OCI-LY3 (cell line): ENCODE data around the gene XKR7.

ENCODE experiments used
- EZH2phosphoT487 ChIP-seq: fragments of 200-600 bp; shearing (Covaris generic); IDR thresholded peaks from 2 replicates; pipeline ENCODE4 v1.6.1; 2018; ENCODE audit warnings: antibody characterized with exemption, mixed run types, low read depth
- TF ChIP-seq, protein P1 (sequence below): fragments of 200-600, 300-600 bp; sonication (generic); IDR thresholded peaks from 2 replicates; pipeline ENCODE4 v1.5.1; 2014; ENCODE audit warnings: antibody characterized with exemption, low read length, low read depth

DNA sequence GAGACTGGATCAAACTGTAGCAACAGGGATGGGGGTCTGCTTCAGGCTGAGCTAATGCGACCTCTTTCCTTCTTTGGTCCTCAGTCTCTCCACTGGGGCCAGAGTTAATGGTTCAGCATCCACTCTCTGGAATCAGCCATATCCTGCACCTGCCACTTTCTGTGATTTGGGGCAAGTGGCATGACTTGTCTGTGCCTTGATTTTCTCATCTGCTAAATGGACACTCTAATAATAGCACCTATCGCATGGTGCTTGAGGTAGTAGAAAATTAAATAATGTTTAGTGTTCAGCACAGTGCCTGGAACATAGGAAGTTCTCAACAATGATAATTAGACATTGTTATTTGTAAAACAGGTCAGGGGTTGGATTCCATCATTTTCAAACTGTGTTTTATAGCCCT, 6.3 kb downstream of the XKR7 start:
- TF ChIP-seq, protein P1, sequence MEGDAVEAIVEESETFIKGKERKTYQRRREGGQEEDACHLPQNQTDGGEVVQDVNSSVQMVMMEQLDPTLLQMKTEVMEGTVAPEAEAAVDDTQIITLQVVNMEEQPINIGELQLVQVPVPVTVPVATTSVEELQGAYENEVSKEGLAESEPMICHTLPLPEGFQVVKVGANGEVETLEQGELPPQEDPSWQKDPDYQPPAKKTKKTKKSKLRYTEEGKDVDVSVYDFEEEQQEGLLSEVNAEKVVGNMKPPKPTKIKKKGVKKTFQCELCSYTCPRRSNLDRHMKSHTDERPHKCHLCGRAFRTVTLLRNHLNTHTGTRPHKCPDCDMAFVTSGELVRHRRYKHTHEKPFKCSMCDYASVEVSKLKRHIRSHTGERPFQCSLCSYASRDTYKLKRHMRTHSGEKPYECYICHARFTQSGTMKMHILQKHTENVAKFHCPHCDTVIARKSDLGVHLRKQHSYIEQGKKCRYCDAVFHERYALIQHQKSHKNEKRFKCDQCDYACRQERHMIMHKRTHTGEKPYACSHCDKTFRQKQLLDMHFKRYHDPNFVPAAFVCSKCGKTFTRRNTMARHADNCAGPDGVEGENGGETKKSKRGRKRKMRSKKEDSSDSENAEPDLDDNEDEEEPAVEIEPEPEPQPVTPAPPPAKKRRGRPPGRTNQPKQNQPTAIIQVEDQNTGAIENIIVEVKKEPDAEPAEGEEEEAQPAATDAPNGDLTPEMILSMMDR, result no peak
- no peak for TF ChIP-seq EZH2phosphoT487
